HG03520 (cell line): Measurements from ENCODE around the gene ZSWIM1.
"Not testable (repeated sequence)": the region's sequence is repeated elsewhere in the genome, so short reads cannot be mapped to it uniquely, and the experiment has no call there.

Experiments
- ATAC-seq: cut with Tn5 transposase; IDR thresholded peaks from one replicate; pipeline ENCODE4 v1.9.1; 2021; ENCODE audit warnings: mild to moderate bottlenecking, moderate library complexity; ENCODE audit not compliant: unreplicated experiment

Gene ZSWIM1

GRCh38 chr20:45887346-45887715 lies 6.3 kb downstream of the ZSWIM1 start, which contains the start of gene SPATA25:
Gene SPATA25 (minus strand): TSS chr20:45887622. CDS start chr20:45887590, 32 bp downstream.
- no peak for ATAC-seq

GRCh38 chr20:45888681-45889080 lies 7.7 kb downstream of the ZSWIM1 start:
- no peak for ATAC-seq

GRCh38 chr20:45890077-45890984 lies 9.3 kb downstream of the ZSWIM1 start:
- peak; percentile 24 for ATAC-seq

- ATAC-seq = peak; percentile 61
Observed at GRCh38 chr20:45890985-45891983, 10.3 kb downstream of the ZSWIM1 start, which contains the start of the genes CTSA and NEURL2. Gene CTSA (plus strand): TSS chr20:45891335. CDS start chr20:45891569, 234 bp downstream. Gene NEURL2 (minus strand): TSS chr20:45891208. CDS start chr20:45890991, 217 bp downstream.

GRCh38 chr20:45892049-45892825 lies 11.2 kb downstream of the ZSWIM1 start:
- no peak for ATAC-seq

- ATAC-seq = no peak
Observed at GRCh38 chr20:45892828-45893500, 11.9 kb downstream of the ZSWIM1 start.

- ATAC-seq = no peak
Observed at GRCh38 chr20:45893831-45894230, 12.8 kb downstream of the ZSWIM1 start.

GRCh38 chr20:45894797-45895196 lies 13.8 kb downstream of the ZSWIM1 start:
- no peak for ATAC-seq

- ATAC-seq = no peak
Observed at GRCh38 chr20:45896641-45897161, 15.7 kb downstream of the ZSWIM1 start.

GRCh38 chr20:45897289-45897688 lies 16.3 kb downstream of the ZSWIM1 start:
- ATAC-seq = no peak

- ATAC-seq = no peak
Observed at GRCh38 chr20:45897692-45898091, 16.7 kb downstream of the ZSWIM1 start.

GRCh38 chr20:45898285-45898684 lies 17.3 kb downstream of the ZSWIM1 start:
- ATAC-seq = no peak

GRCh38 chr20:45899046-45899835 lies 18.2 kb downstream of the ZSWIM1 start:
- ATAC-seq = no peak

- ATAC-seq = not testable (repeated sequence)
Observed at GRCh38 chr20:45901332-45901731, 20.3 kb downstream of the ZSWIM1 start.

- ATAC-seq = no peak
Observed at GRCh38 chr20:45902199-45902701, 21.2 kb downstream of the ZSWIM1 start.

GRCh38 chr20:45904583-45905504 lies 23.8 kb downstream of the ZSWIM1 start:
- no peak for ATAC-seq

GRCh38 chr20:45905505-45906079 lies 24.6 kb downstream of the ZSWIM1 start:
- ATAC-seq = no peak
